Naive B cell (primary cell): ENCODE results near the gene RELB. TPM values are rescaled to one million over a fixed set of nuclear protein-coding genes. Genes with fewer than 3 reads are reported as not detected.

ENCODE experiments used
- ATAC-seq, 2 donors: fragments of 150-1000 bp; cut with Tn5 transposase; 2 replicates each; pipeline ENCODE4 v1.10.0; 2021; ENCODE audit warnings: low read depth in 2 of 2, mild to moderate bottlenecking in 2 of 2, moderate library complexity in 2 of 2
- DNase-seq: peaks from one replicate; pipeline ENCODE4 v3.0.0; 2022
- H3K27ac Mint-ChIP-seq, 6 donors: one replicate each; pipeline ENCODE4 v1.8.0; 2020 to 2022; ENCODE audit warnings: mild to moderate bottlenecking in 6 of 6, mixed read lengths in 6 of 6, moderate library complexity in 5 of 6, inconsistent platforms in 2 of 6
- H3K27me3 Mint-ChIP-seq, 3 donors: one replicate each; pipeline ENCODE4 v1.8.0; 2021 to 2022; ENCODE audit warnings: mixed read lengths in 3 of 3, mild to moderate bottlenecking in 1 of 3
- H3K36me3 Mint-ChIP-seq, 2 donors: one replicate each; pipeline ENCODE4 v1.8.0; 2020 to 2022; ENCODE audit warnings: mixed read lengths in 2 of 2, inconsistent platforms in 1 of 2, mild to moderate bottlenecking in 1 of 2
- H3K4me1 Mint-ChIP-seq, 3 donors: one replicate each; pipeline ENCODE4 v1.8.0; 2020 to 2022; ENCODE audit warnings: mixed read lengths in 3 of 3, inconsistent platforms in 1 of 3, mild to moderate bottlenecking in 1 of 3, moderate library complexity in 1 of 3
- H3K4me3 Mint-ChIP-seq, 8 donors: one replicate each; pipeline ENCODE4 v1.8.0; 2020 to 2022; ENCODE audit warnings: mild to moderate bottlenecking in 8 of 8, mixed read lengths in 8 of 8, moderate library complexity in 8 of 8, inconsistent platforms in 2 of 8
- H3K9me3 Mint-ChIP-seq, 7 donors: one replicate each; pipeline ENCODE4 v1.8.0; 2020 to 2022; ENCODE audit warnings: mixed read lengths in 7 of 7, mild to moderate bottlenecking in 5 of 7, inconsistent platforms in 2 of 7, moderate library complexity in 1 of 7
- polyA plus RNA-seq, 6 donors: library from polyadenylated mRNA; unstranded; fragments of 300-500 nt; fragmentation: Illumina TruSeq; gene quantifications; one replicate each; pipeline ENCODE4 v1.2.3, GENCODE V29; 2021; ENCODE audit warnings: low read depth in 6 of 6

Gene RELB
- polyA plus RNA-seq, 6 donors from 2014 or later = 29.8 to 72.6 (median 64.7) TPM

DNA sequence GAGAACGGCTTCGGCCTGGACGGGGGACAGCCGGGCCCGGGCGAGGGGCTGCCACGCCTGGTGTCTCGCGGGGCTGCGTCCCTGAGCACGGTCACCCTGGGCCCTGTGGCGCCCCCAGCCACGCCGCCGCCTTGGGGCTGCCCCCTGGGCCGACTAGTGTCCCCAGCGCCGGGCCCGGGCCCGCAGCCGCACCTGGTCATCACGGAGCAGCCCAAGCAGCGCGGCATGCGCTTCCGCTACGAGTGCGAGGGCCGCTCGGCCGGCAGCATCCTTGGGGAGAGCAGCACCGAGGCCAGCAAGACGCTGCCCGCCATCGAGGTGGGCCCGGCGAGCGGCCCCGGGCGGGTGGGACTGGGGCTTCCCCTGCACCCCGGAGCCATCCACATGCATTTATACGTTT is 10.7 kb downstream of the RELB start:
- Mint-ChIP-seq H3K4me1 (peaks cover 16 to 20% (median 19%) of the 10 kb centered on the region in 3 donors), H3K36me3 (peaks cover 0 to 11% of the 10 kb centered on the region in 2 donors), H3K27ac (peak overlapping the region in 1 of 6 donors; percentile 54), H3K27me3 (no peaks in the 10 kb centered on the region), H3K9me3 (no peaks in the 10 kb centered on the region), H3K4me3 (no peak overlapping the region)
- DNase-seq (no peak), ATAC-seq (no peak)

DNA sequence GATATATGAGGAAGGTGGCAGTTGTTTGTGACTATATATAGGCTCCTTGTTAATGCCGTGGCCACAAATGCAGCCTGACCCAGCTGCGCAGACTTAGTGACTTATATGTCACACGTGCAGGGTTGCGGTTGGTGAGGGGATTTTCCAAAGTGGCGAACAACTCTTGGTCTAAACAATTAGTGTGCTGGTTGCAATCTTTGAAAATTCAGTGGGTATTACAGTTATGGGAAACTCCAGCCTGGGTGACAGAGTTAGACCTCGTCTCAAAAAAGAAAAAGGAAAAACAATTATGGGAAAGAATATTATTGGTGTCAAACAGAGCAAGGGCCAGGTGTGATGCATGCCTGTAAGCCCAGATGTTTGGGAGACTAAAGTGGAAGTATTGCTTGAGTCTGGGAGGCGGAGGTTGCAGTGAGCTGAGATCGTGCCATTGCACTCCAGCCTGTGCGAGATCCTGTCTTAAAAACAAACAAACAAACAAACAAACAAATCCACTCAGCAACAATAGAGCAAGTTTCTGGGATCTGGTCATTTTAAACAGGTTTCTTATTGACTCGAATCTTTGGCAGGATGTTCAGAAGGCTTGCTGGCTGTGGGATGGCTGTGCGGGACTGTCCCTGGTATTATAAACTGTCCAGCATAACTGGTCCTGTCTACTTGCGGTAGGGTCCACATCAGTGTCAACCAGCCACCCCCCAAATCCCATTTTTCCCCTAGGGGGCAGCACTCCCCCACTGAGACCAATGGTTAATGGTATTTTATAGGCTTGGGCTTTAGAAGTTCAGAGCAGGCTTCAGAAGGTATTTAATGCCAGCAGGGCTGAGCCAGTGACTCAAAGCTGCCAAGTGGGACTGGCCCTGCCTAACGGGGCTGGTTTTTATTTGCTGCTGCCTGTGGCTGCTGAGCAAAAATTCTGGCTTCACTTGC is 15.4 kb downstream of the RELB start:
- ATAC-seq (peak; percentile 72 to 79), DNase-seq (peak; percentile 74)
- Mint-ChIP-seq H3K27ac (peak overlapping the region; percentile 79 to 99 (median 93)), H3K36me3 (peaks cover 0 to 10% of the 10 kb centered on the region in 2 donors), H3K9me3 (no peaks in the 10 kb centered on the region), H3K4me3 (peak overlapping the region; percentile 5 to 64 (median 30)), H3K4me1 (peaks cover 8 to 20% (median 13%) of the 10 kb centered on the region in 3 donors), H3K27me3 (no peaks in the 10 kb centered on the region)

DNA sequence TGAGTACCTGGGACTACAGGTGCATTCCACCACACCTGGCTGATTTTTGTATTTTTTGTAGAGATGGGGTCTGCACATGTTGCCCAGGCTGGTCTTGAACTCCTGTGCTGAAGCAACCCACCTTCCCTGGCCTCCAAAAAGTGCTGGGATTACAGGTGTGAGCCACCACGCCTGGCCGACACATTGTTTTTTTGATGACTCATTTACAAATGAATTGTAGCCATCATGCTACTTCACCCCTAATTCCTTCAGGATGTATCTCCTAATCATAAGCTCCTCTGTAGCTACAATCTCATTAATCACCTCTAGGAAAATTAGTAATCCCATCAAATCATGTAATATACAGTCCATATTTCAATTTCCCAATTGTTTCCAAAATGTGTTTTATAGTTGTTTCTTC is 17.9 kb downstream of the RELB start:
- H3K4me1 Mint-ChIP-seq = peaks cover 8 to 22% (median 13%) of the 10 kb centered on the region in 3 donors
- H3K27ac Mint-ChIP-seq = peak overlapping the region in 5 of 6 donors; percentile 1 to 80 (median 79)
- peaks cover 0 to 10% of the 10 kb centered on the region in 2 donors for H3K36me3 Mint-ChIP-seq

DNA sequence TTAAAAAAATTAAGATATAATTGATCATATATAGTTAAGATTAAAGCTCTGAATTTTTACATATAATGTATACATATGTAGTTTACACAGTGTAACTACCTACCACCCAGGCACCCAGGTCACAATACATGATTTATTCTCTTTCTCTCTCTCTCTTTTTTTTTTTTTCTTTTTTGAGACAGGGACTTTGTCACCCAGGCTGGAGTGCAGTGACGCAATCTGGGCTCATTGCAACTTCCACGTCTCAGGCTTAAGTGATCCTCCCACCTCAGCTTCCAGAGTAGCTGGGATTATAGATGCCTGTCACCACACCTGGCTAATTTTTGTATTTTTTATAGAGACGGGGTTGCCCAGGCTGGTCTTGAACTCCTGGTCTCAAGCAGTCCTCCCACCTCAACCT is 18.8 kb downstream of the RELB start:
- ATAC-seq = no peak
- Mint-ChIP-seq H3K36me3 (peaks cover 0 to 10% of the 10 kb centered on the region in 2 donors), H3K4me1 (peaks cover 8 to 22% (median 13%) of the 10 kb centered on the region in 3 donors), H3K9me3 (no peaks in the 10 kb centered on the region), H3K4me3 (no peak overlapping the region), H3K27me3 (no peaks in the 10 kb centered on the region), H3K27ac (peak overlapping the region in 3 of 6 donors; percentile 57 to 80 (median 79))
- DNase-seq = no peak

More for the DNA sequence above, 17.9 kb downstream of the RELB start:
- ATAC-seq (no peak), DNase-seq (no peak)
- no peaks in the 10 kb centered on the region for H3K27me3 Mint-ChIP-seq
- H3K9me3 Mint-ChIP-seq = no peaks in the 10 kb centered on the region
- peak overlapping the region in 2 of 8 donors; percentile 33 to 51 for H3K4me3 Mint-ChIP-seq

DNA sequence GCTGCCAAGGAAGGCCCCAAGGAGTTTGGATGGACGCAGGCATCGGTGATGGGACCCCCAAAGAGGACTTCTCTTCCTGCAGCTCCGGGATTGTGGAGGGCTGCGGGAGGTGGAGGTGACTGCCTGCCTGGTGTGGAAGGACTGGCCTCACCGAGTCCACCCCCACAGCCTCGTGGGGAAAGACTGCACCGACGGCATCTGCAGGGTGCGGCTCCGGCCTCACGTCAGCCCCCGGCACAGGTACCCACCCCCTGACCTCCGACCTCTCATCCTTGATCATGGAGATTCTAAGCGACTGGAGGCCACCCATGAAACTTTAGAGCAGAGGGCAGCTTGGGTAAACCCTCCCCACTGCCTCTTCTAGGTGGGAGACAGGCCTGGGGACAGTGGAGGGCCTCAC is 20.7 kb downstream of the RELB start:
- peaks cover 2 to 13% (median 4%) of the 10 kb centered on the region in 3 donors for H3K4me1 Mint-ChIP-seq
- no peaks in the 10 kb centered on the region for H3K27me3 Mint-ChIP-seq
- H3K9me3 Mint-ChIP-seq = no peaks in the 10 kb centered on the region
- H3K27ac Mint-ChIP-seq = peak overlapping the region in 1 of 6 donors; percentile 21
- H3K36me3 Mint-ChIP-seq = peaks cover 0 to 10% of the 10 kb centered on the region in 2 donors
- DNase-seq (no peak), ATAC-seq (peak in 1 of 2 donors; percentile 7)
- peak overlapping the region in 1 of 8 donors; percentile 53 for H3K4me3 Mint-ChIP-seq

DNA sequence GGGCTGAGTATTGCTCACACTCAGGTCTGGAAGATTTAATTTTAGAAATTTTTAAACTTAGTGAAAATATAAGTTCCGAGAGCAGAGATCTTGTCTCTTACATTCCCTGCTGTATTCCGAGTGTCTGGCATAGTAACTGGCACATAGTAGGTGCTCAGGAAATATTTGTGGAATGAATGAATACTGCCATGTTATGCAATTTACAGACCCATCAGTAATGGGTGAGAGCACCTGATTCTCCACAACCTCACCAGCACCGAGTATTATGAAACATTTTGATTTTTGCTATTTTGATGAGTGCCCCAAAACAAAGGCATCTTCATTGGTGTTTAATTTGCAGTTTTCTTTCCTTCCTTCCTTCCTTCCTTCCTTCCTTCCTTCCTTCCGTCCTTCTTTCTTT is 21.8 kb downstream of the RELB start:
- peaks cover 0 to 10% of the 10 kb centered on the region in 2 donors for H3K36me3 Mint-ChIP-seq
- H3K4me3 Mint-ChIP-seq = peak overlapping the region in 3 of 8 donors; percentile 12 to 35 (median 18)
- peaks cover 5 to 10% (median 8%) of the 10 kb centered on the region in 3 donors for H3K4me1 Mint-ChIP-seq
- no peaks in the 10 kb centered on the region for H3K27me3 Mint-ChIP-seq
- DNase-seq (no peak), ATAC-seq (no peak)
- no peaks in the 10 kb centered on the region for H3K9me3 Mint-ChIP-seq
- no peak overlapping the region for H3K27ac Mint-ChIP-seq

DNA sequence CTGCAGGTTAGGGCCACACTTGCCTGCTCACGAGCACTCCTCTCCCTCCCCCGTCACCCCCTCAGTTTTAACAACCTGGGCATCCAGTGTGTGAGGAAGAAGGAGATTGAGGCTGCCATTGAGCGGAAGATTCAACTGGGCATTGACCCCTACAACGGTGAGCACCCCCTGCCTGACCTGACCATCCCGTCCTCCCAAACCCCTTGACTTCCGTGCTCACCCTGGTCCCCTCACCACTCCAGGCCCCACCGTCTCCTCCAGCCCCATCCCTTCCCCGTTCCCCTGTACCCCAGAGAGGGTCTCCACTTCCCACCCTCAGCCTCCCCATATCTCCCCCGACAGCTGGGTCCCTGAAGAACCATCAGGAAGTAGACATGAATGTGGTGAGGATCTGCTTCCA is 24.0 kb downstream of the RELB start:
- no peak for DNase-seq
- Mint-ChIP-seq H3K27me3 (no peaks in the 10 kb centered on the region), H3K36me3 (no peaks in the 10 kb centered on the region), H3K27ac (peak overlapping the region in 2 of 6 donors; percentile 15 to 23), H3K4me1 (peaks cover 4 to 7% (median 5%) of the 10 kb centered on the region in 3 donors), H3K4me3 (no peak overlapping the region), H3K9me3 (no peaks in the 10 kb centered on the region)
- no peak for ATAC-seq

DNA sequence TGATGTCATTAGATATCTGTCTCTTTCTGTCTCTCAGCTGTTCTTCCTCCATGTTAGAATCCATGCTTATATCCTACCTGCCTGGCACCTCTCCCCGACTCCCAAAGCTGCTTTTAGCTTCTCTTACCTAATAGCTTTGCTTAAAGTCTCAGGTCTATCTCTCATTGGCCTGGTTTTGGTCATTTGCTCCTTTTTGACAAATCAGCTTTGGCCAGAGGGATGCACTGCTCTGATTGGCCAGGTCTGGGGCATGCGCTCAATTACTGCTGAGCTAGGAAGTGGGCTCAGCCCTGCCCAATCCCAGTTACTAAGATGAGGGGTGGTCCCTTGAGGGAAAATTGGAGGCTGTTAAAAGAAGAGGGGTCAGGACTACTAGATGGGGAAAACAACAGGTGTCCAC is 26.1 kb downstream of the RELB start:
- Mint-ChIP-seq H3K36me3 (peaks cover 0 to 8% of the 10 kb centered on the region in 2 donors), H3K4me1 (peaks cover 4 to 7% (median 5%) of the 10 kb centered on the region in 3 donors), H3K9me3 (no peaks in the 10 kb centered on the region), H3K27ac (peak overlapping the region in 3 of 6 donors; percentile 38 to 76 (median 50)), H3K4me3 (peak overlapping the region in 1 of 8 donors; percentile 18), H3K27me3 (no peaks in the 10 kb centered on the region)
- ATAC-seq (no peak), DNase-seq (no peak)

DNA sequence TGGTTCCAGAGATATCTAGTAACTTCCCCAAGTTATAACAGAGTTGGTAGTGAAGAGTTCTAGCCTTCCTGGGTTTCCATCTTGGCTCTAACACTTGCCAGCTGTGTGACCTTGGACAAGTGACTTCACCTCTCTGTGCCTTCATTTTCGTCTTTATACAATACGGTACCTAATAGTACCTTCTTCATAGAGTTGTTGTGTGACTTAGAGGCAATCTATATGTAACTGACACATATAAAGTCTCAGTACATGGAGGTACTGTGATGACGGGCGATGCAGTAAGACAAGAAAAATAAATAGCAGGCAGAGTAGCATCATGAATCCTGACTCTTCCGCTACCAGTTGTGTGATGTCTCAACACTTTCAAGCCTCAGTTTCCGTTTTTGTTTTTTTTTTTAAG is 29.6 kb downstream of the RELB start:
- Mint-ChIP-seq H3K27me3 (no peaks in the 10 kb centered on the region), H3K36me3 (peaks cover 10 to 13% of the 10 kb centered on the region in 2 donors), H3K4me1 (peaks cover 5 to 7% (median 6%) of the 10 kb centered on the region in 3 donors), H3K9me3 (peaks cover 0 to 4% (median 0%) of the 10 kb centered on the region in 7 donors), H3K27ac (no peak overlapping the region), H3K4me3 (no peak overlapping the region)
- no peak for DNase-seq
- no peak for ATAC-seq

DNA sequence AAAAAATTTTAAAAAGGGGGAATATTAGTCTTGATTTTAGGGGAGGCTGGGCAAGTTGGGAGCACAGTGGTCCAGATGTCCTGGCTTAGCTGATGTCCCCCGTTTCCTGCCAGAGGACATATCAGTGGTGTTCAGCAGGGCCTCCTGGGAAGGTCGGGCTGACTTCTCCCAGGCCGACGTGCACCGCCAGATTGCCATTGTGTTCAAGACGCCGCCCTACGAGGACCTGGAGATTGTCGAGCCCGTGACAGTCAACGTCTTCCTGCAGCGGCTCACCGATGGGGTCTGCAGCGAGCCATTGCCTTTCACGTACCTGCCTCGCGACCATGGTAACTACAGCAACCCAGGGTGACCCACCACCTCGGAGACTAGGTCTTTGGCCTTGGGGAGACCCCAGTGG is 31.2 kb downstream of the RELB start:
- DNase-seq = no peak
- Mint-ChIP-seq H3K9me3 (peaks cover 0 to 4% (median 0%) of the 10 kb centered on the region in 7 donors), H3K36me3 (peaks cover 10 to 13% of the 10 kb centered on the region in 2 donors), H3K4me3 (peak overlapping the region in 1 of 8 donors; percentile 42), H3K4me1 (peaks cover 2 to 5% (median 4%) of the 10 kb centered on the region in 3 donors), H3K27me3 (no peaks in the 10 kb centered on the region), H3K27ac (no peak overlapping the region)
- no peak for ATAC-seq

DNA sequence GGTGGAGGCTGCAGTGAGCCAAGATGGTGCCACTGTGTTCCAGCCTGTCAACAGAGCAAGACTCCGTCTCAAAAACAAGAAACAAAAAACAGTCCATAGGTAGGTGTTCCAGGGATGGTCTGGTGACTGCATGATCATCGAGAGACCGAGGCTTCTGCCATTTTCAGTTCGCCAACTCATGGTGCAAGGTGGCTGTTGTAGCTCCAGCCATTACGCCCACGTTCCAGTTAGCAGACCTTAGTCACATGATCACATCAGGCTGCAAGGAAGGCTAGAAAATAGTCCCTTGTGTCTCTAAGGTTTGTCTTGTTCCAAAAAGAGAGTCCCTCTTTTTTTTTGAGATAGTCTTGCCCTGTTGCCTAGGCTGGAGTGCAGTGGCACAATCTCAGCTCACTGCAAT is 34.5 kb downstream of the RELB start:
- no peaks in the 10 kb centered on the region for H3K27me3 Mint-ChIP-seq
- H3K9me3 Mint-ChIP-seq = peaks cover 0 to 4% (median 0%) of the 10 kb centered on the region in 7 donors
- H3K36me3 Mint-ChIP-seq = peaks cover 12 to 27% of the 10 kb centered on the region in 2 donors
- ATAC-seq = no peak
- peak overlapping the region in 1 of 6 donors; percentile 16 for H3K27ac Mint-ChIP-seq
- H3K4me1 Mint-ChIP-seq = peaks cover 21 to 24% (median 23%) of the 10 kb centered on the region in 3 donors
- H3K4me3 Mint-ChIP-seq = peak overlapping the region in 2 of 8 donors; percentile 25 to 41
- no peak for DNase-seq

DNA sequence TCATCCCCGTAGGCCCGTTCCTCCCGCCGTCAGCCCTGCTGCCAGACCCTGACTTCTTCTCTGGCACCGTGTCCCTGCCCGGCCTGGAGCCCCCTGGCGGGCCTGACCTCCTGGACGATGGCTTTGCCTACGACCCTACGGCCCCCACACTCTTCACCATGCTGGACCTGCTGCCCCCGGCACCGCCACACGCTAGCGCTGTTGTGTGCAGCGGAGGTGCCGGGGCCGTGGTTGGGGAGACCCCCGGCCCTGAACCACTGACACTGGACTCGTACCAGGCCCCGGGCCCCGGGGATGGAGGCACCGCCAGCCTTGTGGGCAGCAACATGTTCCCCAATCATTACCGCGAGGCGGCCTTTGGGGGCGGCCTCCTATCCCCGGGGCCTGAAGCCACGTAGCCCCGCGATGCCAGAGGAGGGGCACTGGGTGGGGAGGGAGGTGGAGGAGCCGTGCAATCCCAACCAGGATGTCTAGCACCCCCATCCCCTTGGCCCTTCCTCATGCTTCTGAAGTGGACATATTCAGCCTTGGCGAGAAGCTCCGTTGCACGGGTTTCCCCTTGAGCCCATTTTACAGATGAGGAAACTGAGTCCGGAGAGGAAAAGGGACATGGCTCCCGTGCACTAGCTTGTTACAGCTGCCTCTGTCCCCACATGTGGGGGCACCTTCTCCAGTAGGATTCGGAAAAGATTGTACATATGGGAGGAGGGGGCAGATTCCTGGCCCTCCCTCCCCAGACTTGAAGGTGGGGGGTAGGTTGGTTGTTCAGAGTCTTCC is 36.3 kb downstream of the RELB start:
- Mint-ChIP-seq H3K4me3 (peak overlapping the region; percentile 38 to 100 (median 83)), H3K9me3 (peaks cover 0 to 4% (median 0%) of the 10 kb centered on the region in 7 donors), H3K27me3 (no peaks in the 10 kb centered on the region), H3K27ac (peak overlapping the region in 2 of 6 donors; percentile 38 to 92), H3K4me1 (peaks cover 34 to 41% (median 40%) of the 10 kb centered on the region in 3 donors), H3K36me3 (peaks cover 5 to 36% of the 10 kb centered on the region in 2 donors)
- DNase-seq (no peak), ATAC-seq (no peak)
